PC-9 (cell line): ENCODE results near the gene MYCBPAP. TPM values are rescaled to one million over a fixed set of nuclear protein-coding genes. Genes with fewer than 3 reads are reported as not detected.

Experiments used
- BruUV-seq: library from RNA; stranded (reverse); fragments of 400-500 nt; replicated peaks from 2 replicates; lab custom pipeline; 2021; lab: Mats Ljungman, UMichigan
- CTCF ChIA-PET: fragments of 300-600 bp; sonication (Branson Sonifier 250); formaldehyde crosslinking; loops from one replicate; lab custom pipeline; 2022; ENCODE audit warnings: antibody characterized with exemption; lab: Charles Lee
- POLR2A ChIA-PET: fragments of 300-600 bp; sonication (Branson Sonifier 250); formaldehyde crosslinking; loops from one replicate; lab custom pipeline; 2022; ENCODE audit warnings: antibody characterized with exemption; ENCODE audit not compliant: unreplicated experiment; lab: Charles Lee
- DNase-seq, 2 experiments: peaks; one replicate each; pipeline versions ENCODE4 v3.0.0 to v3.0.0-alpha.2; 2015 to 2022; ENCODE audit warnings: mixed read lengths in 1 of 2
- H2AFZ ChIP-seq: fragments of 200-600 bp; sonication (generic); 2 replicates; pipeline ENCODE4 v1.8.1; 2017; ENCODE audit warnings: antibody characterized with exemption
- H3F3A ChIP-seq: fragments of 200-600 bp; sonication (generic); 2 replicates; pipeline ENCODE4 v1.8.1; 2017; ENCODE audit warnings: antibody characterized with exemption, mild to moderate bottlenecking, low read depth; ENCODE audit not compliant: insufficient read depth
- H3K27ac ChIP-seq: fragments of 200-600 bp; sonication (generic); 2 replicates; pipeline ENCODE4 v1.6.1; 2016; ENCODE audit warnings: mixed run types
- H3K27me3 ChIP-seq: fragments of 200-600 bp; sonication (generic); 2 replicates; pipeline ENCODE4 v1.6.1; 2016; ENCODE audit warnings: low read depth, mixed run types; ENCODE audit not compliant: insufficient read depth
- H3K36me3 ChIP-seq: fragments of 200-600 bp; sonication (generic); 2 replicates; pipeline ENCODE4 v1.6.1; 2016; ENCODE audit warnings: low read depth, mixed run types
- H3K4me1 ChIP-seq: fragments of 200-600 bp; sonication (generic); replicated peaks from 2 replicates; pipeline ENCODE4 v1.6.1; 2016; ENCODE audit warnings: mixed run types; ENCODE audit not compliant: insufficient read depth
- H3K4me2 ChIP-seq: fragments of 200-600 bp; sonication (generic); 2 replicates; pipeline ENCODE4 v1.6.1; 2017; ENCODE audit warnings: mixed run types
- H3K4me3 ChIP-seq: fragments of 200-600 bp; sonication (generic); 2 replicates; pipeline ENCODE4 v1.6.1; 2016; ENCODE audit warnings: mixed run types
- H3K79me2 ChIP-seq: fragments of 200-600 bp; sonication (generic); 2 replicates; pipeline ENCODE4 v1.6.1; 2017; ENCODE audit warnings: low read depth, mixed run types
- H3K9me2 ChIP-seq: fragments of 200-600 bp; sonication (generic); 2 replicates; pipeline ENCODE4 v1.8.1; 2017; ENCODE audit warnings: mild to moderate bottlenecking; ENCODE audit not compliant: insufficient read depth
- H3K9me3 ChIP-seq: fragments of 200-600 bp; sonication (generic); 2 replicates; pipeline ENCODE4 v1.8.1; 2016; ENCODE audit warnings: low read depth; ENCODE audit not compliant: insufficient read depth
- H4K20me1 ChIP-seq: fragments of 200-600 bp; sonication (generic); 2 replicates; pipeline ENCODE4 v1.8.1; 2017; ENCODE audit not compliant: insufficient read depth
- EZH2 ChIP-seq: fragments of 200-600 bp; sonication (generic); IDR thresholded peaks from 2 replicates; pipeline ENCODE4 v1.8.0; 2017; ENCODE audit warnings: antibody characterized with exemption, low read depth
- intact Hi-C: fragments of 100-400 bp; cut with micrococcal nuclease; formaldehyde crosslinking; loops from one replicate; pipeline ENCODE4 v1.10.0; 2022; ENCODE audit not compliant: unreplicated experiment
- total RNA-seq: library from RNA; stranded (reverse); gene quantifications from 2 replicates; pipeline ENCODE4 v1.2.3, GENCODE V29; 2021
- TF ChIP-seq, protein P1 (sequence below): fragments of 200-600 bp; sonication (generic); conservative IDR thresholded peaks from 2 replicates; pipeline ENCODE4 v1.6.1; 2017; ENCODE audit warnings: mixed run types, antibody characterized with exemption, mild to moderate bottlenecking, moderate library complexity

Gene MYCBPAP
- total RNA-seq, 1 experiment from 2014 or later = 4.9 TPM

DNA sequence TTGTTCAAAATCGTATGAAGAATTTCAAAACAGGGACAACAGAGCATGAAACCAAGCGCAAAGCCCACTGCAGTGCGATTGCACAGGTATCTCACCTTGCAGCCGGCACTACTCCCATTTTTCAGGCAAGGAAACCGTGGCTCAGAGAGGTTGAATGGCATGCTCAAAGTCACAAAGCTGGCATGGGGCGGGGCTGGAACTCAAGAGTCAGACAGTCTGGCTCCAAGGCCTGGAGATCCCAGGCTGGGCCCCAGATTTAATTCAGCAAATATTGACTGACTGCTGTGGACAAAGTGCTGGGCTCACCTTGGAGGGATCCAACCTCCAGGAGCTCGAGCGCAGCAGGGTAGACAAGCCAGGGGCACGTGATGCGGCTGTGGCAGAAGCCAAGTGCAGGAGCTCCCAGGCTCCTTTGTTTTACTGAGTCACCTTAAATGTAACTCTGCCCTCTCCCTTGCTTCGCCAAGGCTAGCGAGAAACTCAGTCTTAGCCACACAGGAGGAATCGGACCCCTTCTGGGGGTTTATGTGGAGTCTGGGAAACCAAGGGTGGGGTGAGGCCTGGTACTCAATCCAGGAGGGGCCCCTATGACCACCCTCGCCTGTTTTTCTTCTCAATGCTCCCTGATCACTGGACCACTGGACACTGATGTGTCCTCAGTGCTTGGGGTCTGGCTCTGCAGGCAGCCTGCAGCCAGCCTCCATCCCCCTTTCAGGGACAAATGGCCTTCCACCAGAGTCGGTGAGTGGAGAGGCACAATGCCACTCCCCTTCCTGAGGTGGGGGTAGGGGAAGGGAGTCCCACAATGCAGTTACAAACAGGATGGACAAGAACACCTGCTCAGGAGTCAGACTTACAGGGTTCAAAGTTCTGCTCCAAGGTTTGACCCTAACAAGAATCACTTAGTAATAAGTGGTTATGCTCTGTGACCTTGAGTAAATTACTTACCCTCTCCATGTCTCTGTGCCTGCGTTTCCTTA, 34.8 kb downstream of the MYCBPAP start:
- no peak overlapping the region for H3K4me3 ChIP-seq
- no peaks in the 10 kb centered on the region; the same call in 1 of the 2 replicates for H4K20me1 ChIP-seq
- DNase-seq = peak in 1 of 2 experiments; percentile 37
- ChIA-PET CTCF (no interaction called here), POLR2A (interaction anchor here (0.5 to 0.7 kb wide), 6 partner anchors 10 to 420 kb away, joined by 3 to 9 read pairs (median 3); partner anchors contain the start of genes LRRC59 and WFIKKN2)
- H3K27me3 ChIP-seq = no peaks in the 10 kb centered on the region
- H2AFZ ChIP-seq = no peak overlapping the region
- H3K4me2 ChIP-seq = peak overlapping the region; percentile 66; the same call in 1 of the 2 replicates
- no peak overlapping the region for H3K27ac ChIP-seq
- peaks cover 24% of the 10 kb centered on the region; the same call in 1 of the 2 replicates for H3F3A ChIP-seq
- H3K9me3 ChIP-seq = no peaks in the 10 kb centered on the region
- no peaks in the 10 kb centered on the region for H3K36me3 ChIP-seq
- BruUV-seq = TSS peak; percentile 13
- TF ChIP-seq, protein P1, sequence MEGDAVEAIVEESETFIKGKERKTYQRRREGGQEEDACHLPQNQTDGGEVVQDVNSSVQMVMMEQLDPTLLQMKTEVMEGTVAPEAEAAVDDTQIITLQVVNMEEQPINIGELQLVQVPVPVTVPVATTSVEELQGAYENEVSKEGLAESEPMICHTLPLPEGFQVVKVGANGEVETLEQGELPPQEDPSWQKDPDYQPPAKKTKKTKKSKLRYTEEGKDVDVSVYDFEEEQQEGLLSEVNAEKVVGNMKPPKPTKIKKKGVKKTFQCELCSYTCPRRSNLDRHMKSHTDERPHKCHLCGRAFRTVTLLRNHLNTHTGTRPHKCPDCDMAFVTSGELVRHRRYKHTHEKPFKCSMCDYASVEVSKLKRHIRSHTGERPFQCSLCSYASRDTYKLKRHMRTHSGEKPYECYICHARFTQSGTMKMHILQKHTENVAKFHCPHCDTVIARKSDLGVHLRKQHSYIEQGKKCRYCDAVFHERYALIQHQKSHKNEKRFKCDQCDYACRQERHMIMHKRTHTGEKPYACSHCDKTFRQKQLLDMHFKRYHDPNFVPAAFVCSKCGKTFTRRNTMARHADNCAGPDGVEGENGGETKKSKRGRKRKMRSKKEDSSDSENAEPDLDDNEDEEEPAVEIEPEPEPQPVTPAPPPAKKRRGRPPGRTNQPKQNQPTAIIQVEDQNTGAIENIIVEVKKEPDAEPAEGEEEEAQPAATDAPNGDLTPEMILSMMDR = no peak
- no peak for TF ChIP-seq EZH2
- peaks cover 17% of the 10 kb centered on the region for H3K4me1 ChIP-seq
- no peaks in the 10 kb centered on the region for H3K79me2 ChIP-seq
- no peaks in the 10 kb centered on the region for H3K9me2 ChIP-seq
- intact Hi-C loops = loop anchor here (10.0 kb wide), 1 partner anchor 412 kb away; no protein-coding TSS in a partner anchor

DNA sequence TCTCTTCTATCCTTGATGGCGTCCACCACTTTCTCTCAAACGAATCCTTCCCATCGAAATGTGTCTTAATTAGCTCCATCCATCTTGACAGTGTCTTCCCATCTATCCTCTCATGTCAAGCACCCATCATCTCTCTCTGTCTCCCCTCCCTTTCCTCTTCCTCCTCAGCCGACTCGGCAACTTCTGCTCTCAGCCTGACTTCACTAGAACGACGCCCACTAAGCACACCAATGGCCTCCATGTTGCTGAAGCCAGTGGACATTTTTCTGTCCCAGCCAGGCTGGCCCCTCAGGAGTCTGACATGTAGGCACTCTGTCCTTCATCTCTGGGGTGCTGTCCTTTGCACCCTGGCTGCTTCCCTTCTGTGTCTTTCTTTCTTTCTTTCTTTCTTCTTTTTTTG, 36.3 kb downstream of the MYCBPAP start:
- peaks cover 17% of the 10 kb centered on the region for H3K4me1 ChIP-seq
- no peaks in the 10 kb centered on the region for H3K79me2 ChIP-seq
- ChIA-PET CTCF (no interaction called here), POLR2A (no interaction called here)
- no peaks in the 10 kb centered on the region for H3K27me3 ChIP-seq
- H2AFZ ChIP-seq = no peak overlapping the region
- TF ChIP-seq EZH2 = no peak
- TF ChIP-seq, protein P1 = no peak
- H3K9me2 ChIP-seq = no peaks in the 10 kb centered on the region
- no peak overlapping the region for H3K4me2 ChIP-seq
- H3K27ac ChIP-seq = no peak overlapping the region
- H3F3A ChIP-seq = peaks cover 16% of the 10 kb centered on the region; the same call in 1 of the 2 replicates
- intact Hi-C loops = loop anchor here (10.0 kb wide), 1 partner anchor 410 kb away; no protein-coding TSS in a partner anchor
- DNase-seq = no peak
- no peak overlapping the region for H3K4me3 ChIP-seq
- BruUV-seq = no TSS peak
- no peaks in the 10 kb centered on the region for H3K9me3 ChIP-seq
- no peaks in the 10 kb centered on the region; the same call in 1 of the 2 replicates for H4K20me1 ChIP-seq
- no peaks in the 10 kb centered on the region for H3K36me3 ChIP-seq

DNA sequence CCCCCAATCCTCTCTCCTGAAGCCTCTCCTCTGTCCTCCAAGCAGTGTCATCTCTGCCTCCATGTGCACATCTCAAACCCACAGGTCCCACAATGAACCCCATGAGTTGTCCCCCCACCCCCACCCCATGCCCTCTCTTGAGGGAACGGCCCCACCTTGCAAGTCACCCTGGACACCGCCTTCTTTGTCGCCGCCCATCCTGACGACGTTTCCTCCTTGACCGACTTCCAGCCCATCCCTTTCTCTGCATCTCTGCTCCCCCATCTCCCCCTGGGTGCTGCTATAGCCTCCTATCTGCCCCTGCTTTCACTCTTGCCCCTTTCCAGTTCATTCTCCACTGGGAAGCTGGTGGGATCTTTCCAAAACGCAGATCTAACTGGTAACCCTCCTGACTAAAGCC, 37.1 kb downstream of the MYCBPAP start:
- H3F3A ChIP-seq = peaks cover 12% of the 10 kb centered on the region; the same call in 1 of the 2 replicates
- intact Hi-C loops = loop anchor here (5.0 to 10.0 kb wide), 2 partner anchors 237 to 409 kb away; no protein-coding TSS in a partner anchor
- TF ChIP-seq, protein P1 = no peak
- no peak for TF ChIP-seq EZH2
- peaks cover 17% of the 10 kb centered on the region for H3K4me1 ChIP-seq
- no peaks in the 10 kb centered on the region for H3K9me3 ChIP-seq
- no peak overlapping the region for H3K27ac ChIP-seq
- no peaks in the 10 kb centered on the region for H3K36me3 ChIP-seq
- no peak for DNase-seq
- no peak overlapping the region for H3K4me3 ChIP-seq
- H3K4me2 ChIP-seq = no peak overlapping the region
- H2AFZ ChIP-seq = no peak overlapping the region
- H3K79me2 ChIP-seq = no peaks in the 10 kb centered on the region
- CTCF ChIA-PET = no interaction called here
- H4K20me1 ChIP-seq = no peaks in the 10 kb centered on the region
- no peaks in the 10 kb centered on the region for H3K27me3 ChIP-seq
- POLR2A ChIA-PET = interaction anchor here (0.6 kb wide), 1 partner anchor 210 kb away, joined by 4 read pairs; no protein-coding TSS in a partner anchor
- H3K9me2 ChIP-seq = no peaks in the 10 kb centered on the region
- no TSS peak for BruUV-seq
